Trophoblast cell (in vitro differentiated cells and primary cell): Measurements from ENCODE around the gene PCDH1.

Experiments
- DNase-seq, 2 donors: peaks; one replicate each; pipeline ENCODE4 v3.0.0-alpha.2; 2016
- H2AFZ ChIP-seq: 2 replicates; pipeline ENCODE4 v1.6.1; 2013; ENCODE audit warnings: low read length, moderate library complexity, mild to moderate bottlenecking; ENCODE audit not compliant: insufficient read depth, poor library complexity
- H2AK5ac ChIP-seq: 2 replicates; pipeline ENCODE4 v1.6.1; 2013; ENCODE audit warnings: mild to moderate bottlenecking, low read length
- H2BK120ac ChIP-seq: 2 replicates; pipeline ENCODE4 v1.6.1; 2013; ENCODE audit warnings: low read length, mild to moderate bottlenecking, moderate library complexity; ENCODE audit not compliant: insufficient read depth, poor library complexity
- H2BK12ac ChIP-seq: 2 replicates; pipeline ENCODE4 v1.6.1; 2013; ENCODE audit warnings: mild to moderate bottlenecking, low read length, moderate library complexity
- H2BK5ac ChIP-seq: 2 replicates; pipeline ENCODE4 v1.6.1; 2013; ENCODE audit warnings: low read length, low read depth, moderate library complexity, mild to moderate bottlenecking; ENCODE audit not compliant: poor library complexity
- H3K14ac ChIP-seq: 2 replicates; pipeline ENCODE4 v1.6.1; 2013; ENCODE audit warnings: mild to moderate bottlenecking, low read length
- H3K18ac ChIP-seq: 2 replicates; pipeline ENCODE4 v1.6.1; 2013; ENCODE audit warnings: mild to moderate bottlenecking, low read length
- H3K23ac ChIP-seq: 2 replicates; pipeline ENCODE4 v1.6.1; 2013; ENCODE audit warnings: low read length
- H3K27ac ChIP-seq: 2 replicates; pipeline ENCODE4 v1.5.1; 2013; ENCODE audit warnings: low read depth, mild to moderate bottlenecking, inconsistent platforms, low read length, moderate library complexity
- H3K27me3 ChIP-seq: 2 replicates; pipeline ENCODE4 v1.6.1; 2013; ENCODE audit warnings: inconsistent platforms, mild to moderate bottlenecking, low read length, moderate library complexity; ENCODE audit not compliant: insufficient read depth
- H3K36me3 ChIP-seq, 2 experiments: 1 replicate in 1 of 2; 2 replicates in 1 of 2; pipeline ENCODE4 v1.6.1; 2013; ENCODE audit warnings: low read length in 2 of 2, mild to moderate bottlenecking in 2 of 2, moderate library complexity in 1 of 2; ENCODE audit not compliant: insufficient read depth in 2 of 2, control insufficient read depth in 1 of 2
- H3K4ac ChIP-seq: 2 replicates; pipeline ENCODE4 v1.6.1; 2013; ENCODE audit warnings: low read depth, mild to moderate bottlenecking, low read length, moderate library complexity
- H3K4me1 ChIP-seq, 2 experiments: 1 replicate in 1 of 2; 2 replicates in 1 of 2; pipeline ENCODE4 v1.6.1; 2013; ENCODE audit warnings: low read length in 2 of 2, mild to moderate bottlenecking in 2 of 2, moderate library complexity in 1 of 2; ENCODE audit not compliant: insufficient read depth in 2 of 2, control insufficient read depth in 1 of 2
- H3K4me2 ChIP-seq: 2 replicates; pipeline ENCODE4 v1.6.1; 2013; ENCODE audit warnings: inconsistent platforms, mild to moderate bottlenecking, low read length, moderate library complexity
- H3K4me3 ChIP-seq: 2 replicates; pipeline ENCODE4 v1.5.1; 2013; ENCODE audit warnings: mild to moderate bottlenecking, low read depth, low read length, inconsistent platforms
- H3K79me1 ChIP-seq: one replicate; pipeline ENCODE4 v1.6.1; 2013; ENCODE audit warnings: low read length
- H3K79me2 ChIP-seq: 2 replicates; pipeline ENCODE4 v1.6.1; 2013; ENCODE audit warnings: low read length, mild to moderate bottlenecking; ENCODE audit not compliant: control insufficient read depth, insufficient read depth, poor library complexity
- H3K9ac ChIP-seq: 2 replicates; pipeline ENCODE4 v1.6.1; 2013; ENCODE audit warnings: mild to moderate bottlenecking, low read length
- H3K9me3 ChIP-seq: 2 replicates; pipeline ENCODE4 v1.6.1; 2013; ENCODE audit warnings: low read depth, mild to moderate bottlenecking, control low read depth, inconsistent platforms, low read length; ENCODE audit not compliant: insufficient read depth
- H4K12ac ChIP-seq: 2 replicates; pipeline ENCODE4 v1.6.1; 2013; ENCODE audit warnings: low read depth, mild to moderate bottlenecking, low read length, moderate library complexity
- H4K8ac ChIP-seq: 2 replicates; pipeline ENCODE4 v1.6.1; 2013; ENCODE audit warnings: low read depth, mild to moderate bottlenecking, low read length, moderate library complexity
- H4K91ac ChIP-seq: one replicate; pipeline ENCODE4 v1.6.1; 2013; ENCODE audit warnings: low read depth, mild to moderate bottlenecking, low read length, moderate library complexity
- WGBS: extraction: QIAGEN DNeasy Blood & Tissue Kit; methylation state at CpG from one replicate; pipeline ENCODE4 v1.1.7; 2013; ENCODE audit warnings: missing lambda C conversion rate; ENCODE audit not compliant: insufficient read length, insufficient coverage; ENCODE audit errors: extremely low coverage; 5-methylcytosine and 5-hydroxymethylcytosine counted together

PCDH1 gene

DNA sequence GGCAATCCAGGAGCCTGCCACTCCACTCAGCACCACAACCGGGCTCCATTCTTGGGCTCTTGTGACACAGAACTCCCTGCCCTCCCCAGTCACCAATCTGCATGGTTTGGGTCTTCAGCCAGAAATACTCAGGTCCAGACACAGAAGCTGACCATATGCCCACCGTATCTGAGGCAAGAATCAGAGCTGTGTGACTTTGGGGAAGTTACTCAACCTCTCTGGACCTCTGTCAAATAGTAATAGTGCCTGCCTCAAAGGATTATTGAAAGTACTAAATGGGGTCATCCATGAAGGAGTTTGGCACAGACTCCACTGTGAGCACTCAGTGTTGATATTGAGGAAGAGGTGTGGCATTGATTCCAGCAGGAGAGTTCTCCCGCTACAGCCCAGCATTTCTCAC is 67.5 kb downstream of the PCDH1 start:
- Histone ChIP-seq H3K14ac (no peak overlapping the region), H3K9ac (no peak overlapping the region), H3K4me3 (no peak overlapping the region), H4K8ac (no peak overlapping the region), H3K27ac (no peak overlapping the region), H4K12ac (no peak overlapping the region), H3K4ac (no peak overlapping the region), H2BK12ac (no peak overlapping the region), H3K4me1 (no peaks in the 10 kb centered on the region), H2BK5ac (no peak overlapping the region), H2AK5ac (no peak overlapping the region), H3K23ac (no peak overlapping the region), H3K27me3 (no peaks in the 10 kb centered on the region), H3K79me2 (no peaks in the 10 kb centered on the region), H3K36me3 (no peaks in the 10 kb centered on the region), H2AFZ (no peak overlapping the region), H2BK120ac (no peak overlapping the region), H4K91ac (no peak overlapping the region), H3K9me3 (no peaks in the 10 kb centered on the region), H3K18ac (no peak overlapping the region), H3K79me1 (no peaks in the 10 kb centered on the region), H3K4me2 (no peak overlapping the region)
- no CpG with 5 or more reads among the region's 3 CpGs for WGBS
- DNase-seq, result no peak

DNA sequence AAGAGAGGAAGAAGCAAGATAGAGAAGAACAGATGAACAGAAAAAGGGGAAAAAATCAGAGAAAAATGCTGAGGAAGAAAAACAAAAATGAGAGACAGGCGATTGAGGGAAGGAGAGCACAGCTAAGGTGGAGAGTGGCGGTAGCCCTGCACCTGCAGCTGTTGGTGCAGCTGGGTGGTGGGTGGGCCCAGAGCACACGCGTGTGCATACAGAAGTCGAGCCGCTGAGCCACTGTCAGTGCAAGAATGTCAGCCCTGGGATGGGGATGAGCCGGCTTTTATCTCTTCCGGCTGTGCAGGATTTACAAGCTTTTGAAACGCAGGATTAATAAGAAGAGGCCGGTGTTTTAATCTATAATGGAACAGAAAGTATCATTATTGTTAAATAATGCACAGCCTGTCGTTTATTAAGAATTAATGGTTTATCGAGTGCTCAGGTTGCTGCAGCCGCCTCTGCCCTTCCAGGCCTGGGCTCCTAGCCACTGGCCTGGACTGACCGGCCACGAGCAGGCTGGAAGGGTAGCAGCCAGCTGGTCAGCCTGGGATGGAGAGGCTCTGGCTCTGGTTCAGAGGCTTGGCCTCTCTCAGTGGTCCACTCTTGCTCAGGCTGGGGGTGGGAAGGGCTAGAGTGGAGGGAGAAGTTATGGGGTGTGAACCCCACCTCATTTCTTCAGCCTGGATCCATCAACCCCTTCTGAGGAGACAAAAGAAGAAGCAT is 68.7 kb downstream of the PCDH1 start:
- DNase-seq, result no peak
- Histone ChIP-seq H3K79me1 (no peaks in the 10 kb centered on the region), H2BK120ac (no peak overlapping the region), H2BK5ac (no peak overlapping the region), H3K23ac (no peak overlapping the region), H4K12ac (no peak overlapping the region), H3K36me3 (no peaks in the 10 kb centered on the region), H3K4me2 (no peak overlapping the region), H3K27ac (no peak overlapping the region), H2AFZ (no peak overlapping the region), H3K27me3 (no peaks in the 10 kb centered on the region), H4K91ac (no peak overlapping the region), H3K4ac (no peak overlapping the region), H3K14ac (no peak overlapping the region), H3K4me1 (no peaks in the 10 kb centered on the region), H3K18ac (no peak overlapping the region), H3K4me3 (no peak overlapping the region), H2AK5ac (no peak overlapping the region), H3K9ac (no peak overlapping the region), H3K79me2 (no peaks in the 10 kb centered on the region), H4K8ac (no peak overlapping the region), H2BK12ac (no peak overlapping the region), H3K9me3 (no peaks in the 10 kb centered on the region)
- WGBS, result no CpG with 5 or more reads among the region's 15 CpGs

DNA sequence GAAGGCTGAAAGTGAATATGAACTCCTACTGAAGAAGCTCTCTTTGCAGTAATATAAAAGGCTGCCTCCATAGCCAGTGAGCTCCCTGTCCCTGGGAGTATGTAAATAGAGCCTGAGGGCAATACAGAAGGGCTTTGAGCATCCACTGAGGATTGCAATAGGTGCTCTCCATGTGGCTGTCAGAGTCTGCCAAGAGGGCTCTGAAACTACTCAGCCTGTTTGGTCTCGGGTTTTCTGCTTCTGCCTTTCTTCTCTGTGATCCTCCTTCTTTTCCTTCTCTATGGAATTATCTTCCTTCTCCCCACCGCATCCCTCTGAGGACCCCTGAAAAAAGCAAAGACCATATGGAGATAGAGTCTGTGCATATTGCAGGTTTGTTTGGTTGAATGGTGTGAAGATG is 69.4 kb downstream of the PCDH1 start:
- Histone ChIP-seq H3K23ac (no peak overlapping the region), H3K18ac (no peak overlapping the region), H3K27ac (no peak overlapping the region), H3K9me3 (no peaks in the 10 kb centered on the region), H3K79me1 (no peaks in the 10 kb centered on the region), H3K4me3 (no peak overlapping the region), H3K4ac (no peak overlapping the region), H2AK5ac (no peak overlapping the region), H3K4me2 (no peak overlapping the region), H3K27me3 (no peaks in the 10 kb centered on the region), H2AFZ (no peak overlapping the region), H3K9ac (no peak overlapping the region), H4K91ac (no peak overlapping the region), H3K4me1 (no peaks in the 10 kb centered on the region), H2BK120ac (no peak overlapping the region), H3K14ac (no peak overlapping the region), H2BK5ac (no peak overlapping the region), H2BK12ac (no peak overlapping the region), H4K8ac (no peak overlapping the region), H3K79me2 (no peaks in the 10 kb centered on the region), H3K36me3 (no peaks in the 10 kb centered on the region), H4K12ac (no peak overlapping the region)
- WGBS, result no CpG with 5 or more reads among the region's 2 CpGs
- peak in 1 of 2 donors; percentile 58 for DNase-seq

DNA sequence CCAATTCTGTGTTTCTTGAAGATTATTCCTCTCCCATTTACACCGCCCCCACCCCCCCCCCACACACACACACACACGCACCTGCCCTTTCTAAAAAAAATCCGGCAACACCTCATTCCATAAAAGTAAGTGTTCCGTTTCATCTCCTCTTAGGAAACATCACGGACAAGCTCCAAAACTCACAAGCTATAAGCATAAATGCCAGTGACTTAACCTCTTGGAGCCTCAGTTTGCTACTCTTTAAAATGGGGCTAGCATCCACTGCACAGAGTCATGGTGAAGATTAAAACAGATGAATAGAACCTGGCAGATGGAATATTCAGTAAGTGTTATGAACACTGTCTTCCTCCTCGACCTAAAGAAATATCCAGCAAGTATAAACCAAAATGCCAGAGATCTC is 70.5 kb downstream of the PCDH1 start:
- Histone ChIP-seq H3K4me2 (no peak overlapping the region), H2BK5ac (no peak overlapping the region), H3K4me3 (no peak overlapping the region), H3K4me1 (no peaks in the 10 kb centered on the region), H2BK12ac (no peak overlapping the region), H3K79me1 (no peaks in the 10 kb centered on the region), H4K8ac (no peak overlapping the region), H3K27me3 (no peaks in the 10 kb centered on the region), H2AK5ac (no peak overlapping the region), H3K27ac (no peak overlapping the region), H4K91ac (no peak overlapping the region), H3K18ac (no peak overlapping the region), H2AFZ (no peak overlapping the region), H3K14ac (no peak overlapping the region), H3K36me3 (no peaks in the 10 kb centered on the region), H3K79me2 (no peaks in the 10 kb centered on the region), H2BK120ac (no peak overlapping the region), H3K23ac (no peak overlapping the region), H3K9ac (no peak overlapping the region), H3K4ac (no peak overlapping the region), H4K12ac (no peak overlapping the region), H3K9me3 (no peaks in the 10 kb centered on the region)
- DNase-seq, result peak in 1 of 2 donors; percentile 51
- WGBS, result no CpG with 5 or more reads among the region's 6 CpGs
